ENCODE data around the gene WDR73. TPM values are rescaled to one million over a fixed set of nuclear protein-coding genes. Genes with fewer than 3 reads are reported as not detected.

WDR73 gene
- total RNA-seq, 1 experiment from 2014 or later, result 43.8 TPM

DNA sequence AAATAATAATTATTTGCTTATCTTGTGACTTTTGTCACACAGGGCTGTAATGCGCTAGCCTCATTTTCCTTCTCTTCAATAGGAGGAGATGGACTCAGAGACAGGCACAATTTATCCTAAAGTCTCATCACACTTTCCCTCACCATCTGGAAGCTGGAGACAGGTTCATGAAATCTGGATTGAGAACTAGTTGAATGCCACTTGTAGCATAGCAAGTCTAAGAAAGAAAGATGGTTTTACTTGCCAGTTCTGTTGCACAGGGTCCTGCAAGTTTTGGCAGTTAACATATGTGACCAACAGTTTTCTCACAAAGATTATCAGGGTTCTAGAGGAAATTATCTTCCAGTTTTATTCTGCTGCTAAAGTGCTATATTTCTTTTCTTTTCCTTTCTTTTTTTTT is 62.3 kb downstream of the WDR73 start:
- DNase-seq (ENCODE audit: extremely low read depth, low read depth), result no peak

DNA sequence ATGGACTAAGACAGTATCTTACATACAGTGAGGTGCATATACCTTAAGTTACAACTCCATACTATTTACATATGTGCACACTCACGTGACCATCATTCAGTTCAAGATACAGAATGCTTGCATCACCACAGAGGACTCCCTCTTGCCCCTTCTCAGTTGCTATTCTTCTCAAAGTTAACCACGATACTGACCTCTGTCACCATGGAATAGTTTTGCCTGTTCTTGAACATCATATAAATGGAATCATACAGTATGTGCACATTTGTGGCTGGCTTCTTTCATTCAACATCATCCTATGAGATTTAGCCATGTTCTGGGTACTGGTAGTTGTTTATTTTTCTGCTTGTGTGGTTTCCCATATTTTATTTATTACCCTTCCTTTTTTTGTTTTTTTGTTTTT is 63.7 kb downstream of the WDR73 start:
- no peak for DNase-seq (ENCODE audit: extremely low read depth, low read depth)

Other genes with a start within 250 kb of the WDR73 start
- gene ZSCAN2, start 53.3 kb downstream of the WDR73 start, total RNA-seq (2014; rRNA removed; shearing (Covaris generic)), result 9.1 and 10.3 TPM in 2 replicates
- 13.3 and 16.4 TPM in 2 replicates for gene NMB, start 3.9 kb upstream of the WDR73 start, total RNA-seq (2014; rRNA removed; shearing (Covaris generic))
- 193 and 212 TPM in 2 replicates for gene SEC11A, start 61.9 kb upstream of the WDR73 start, total RNA-seq (2014; rRNA removed; shearing (Covaris generic))
- gene ZNF592, start 94.3 kb upstream of the WDR73 start, total RNA-seq (2014; rRNA removed; shearing (Covaris generic)), result 8.1 and 8.4 TPM in 2 replicates
- gene ALPK3, start 163.1 kb upstream of the WDR73 start, total RNA-seq (2014; rRNA removed; shearing (Covaris generic)), result 0.05 and 0.06 TPM in 2 replicates
- not detected in 2 replicates for gene SLC28A1, start 230.4 kb upstream of the WDR73 start, total RNA-seq (2014; rRNA removed; shearing (Covaris generic))

All from NCI-H460 (cell line).